Suprapubic skin (tissue), 3 donors: ENCODE data around the gene ADAM11.
"Not testable (repeated sequence)": the region's sequence is repeated elsewhere in the genome, so short reads cannot be mapped to it uniquely, and the experiment has no call there.

Source experiments
- EP300 ChIP-seq: sonication (generic); formaldehyde crosslinking; IDR thresholded peaks from one replicate; pipeline ENCODE4 v1.6.1; 2017; ENCODE audit warnings: antibody characterized with exemption
- POLR2A ChIP-seq, 2 donors: fragments of 450-650 bp; IDR thresholded peaks; one replicate each; pipeline ENCODE4 v1.6.1; 2017; ENCODE audit warnings: antibody characterized with exemption in 2 of 2, mild to moderate bottlenecking in 2 of 2, moderate library complexity in 2 of 2
- TF ChIP-seq, protein P1 (sequence below), 2 donors: fragments of 200-600 bp in 1 of 2; fragments of 450-650 bp in 1 of 2; sonication (generic) in 1 of 2; IDR thresholded peaks; one replicate each; pipeline ENCODE4 v1.5.1; 2016 to 2019; ENCODE audit warnings: antibody characterized with exemption in 2 of 2, mild to moderate bottlenecking in 1 of 2, moderate library complexity in 1 of 2

DNA sequence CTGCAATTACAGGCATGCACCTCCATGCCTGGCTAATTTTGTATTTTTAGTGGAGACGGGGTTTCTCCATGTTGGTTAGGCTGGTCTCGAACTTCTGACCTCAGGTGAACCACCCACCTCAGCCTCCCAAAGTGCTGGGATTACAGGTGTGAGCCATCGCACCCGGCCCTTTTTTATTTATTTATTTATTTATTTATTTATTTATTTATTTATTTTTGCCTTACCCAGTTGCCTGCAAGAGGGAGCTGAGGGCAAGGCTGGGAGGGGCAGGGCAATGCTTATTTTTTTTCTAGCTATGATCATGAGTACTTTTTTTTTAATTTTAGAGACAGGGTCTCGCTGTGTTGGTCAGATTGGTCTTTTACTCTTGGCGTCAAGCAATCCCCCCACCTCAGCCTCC, 32.7 kb upstream of the ADAM11 start:
- TF ChIP-seq, protein P1, sequence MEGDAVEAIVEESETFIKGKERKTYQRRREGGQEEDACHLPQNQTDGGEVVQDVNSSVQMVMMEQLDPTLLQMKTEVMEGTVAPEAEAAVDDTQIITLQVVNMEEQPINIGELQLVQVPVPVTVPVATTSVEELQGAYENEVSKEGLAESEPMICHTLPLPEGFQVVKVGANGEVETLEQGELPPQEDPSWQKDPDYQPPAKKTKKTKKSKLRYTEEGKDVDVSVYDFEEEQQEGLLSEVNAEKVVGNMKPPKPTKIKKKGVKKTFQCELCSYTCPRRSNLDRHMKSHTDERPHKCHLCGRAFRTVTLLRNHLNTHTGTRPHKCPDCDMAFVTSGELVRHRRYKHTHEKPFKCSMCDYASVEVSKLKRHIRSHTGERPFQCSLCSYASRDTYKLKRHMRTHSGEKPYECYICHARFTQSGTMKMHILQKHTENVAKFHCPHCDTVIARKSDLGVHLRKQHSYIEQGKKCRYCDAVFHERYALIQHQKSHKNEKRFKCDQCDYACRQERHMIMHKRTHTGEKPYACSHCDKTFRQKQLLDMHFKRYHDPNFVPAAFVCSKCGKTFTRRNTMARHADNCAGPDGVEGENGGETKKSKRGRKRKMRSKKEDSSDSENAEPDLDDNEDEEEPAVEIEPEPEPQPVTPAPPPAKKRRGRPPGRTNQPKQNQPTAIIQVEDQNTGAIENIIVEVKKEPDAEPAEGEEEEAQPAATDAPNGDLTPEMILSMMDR (IDR thresholded peaks at IDR 0.05): not testable (repeated sequence)
- not testable (repeated sequence) for TF ChIP-seq POLR2A (IDR thresholded peaks at IDR 0.05); EP300
